PC-9 (cell line): Measurements from ENCODE around the gene PPM1E. TPM values are rescaled to one million over a fixed set of nuclear protein-coding genes. Genes with fewer than 3 reads are reported as not detected.

ENCODE experiments used
- BruUV-seq: library from RNA; stranded (reverse); fragments of 400-500 nt; replicated peaks from 2 replicates; lab custom pipeline; 2021; lab: Mats Ljungman, UMichigan
- CTCF ChIA-PET: fragments of 300-600 bp; sonication (Branson Sonifier 250); formaldehyde crosslinking; loops from one replicate; lab custom pipeline; 2022; ENCODE audit warnings: antibody characterized with exemption; lab: Charles Lee
- POLR2A ChIA-PET: fragments of 300-600 bp; sonication (Branson Sonifier 250); formaldehyde crosslinking; loops from one replicate; lab custom pipeline; 2022; ENCODE audit warnings: antibody characterized with exemption; ENCODE audit not compliant: unreplicated experiment; lab: Charles Lee
- DNase-seq, 2 experiments: peaks; one replicate each; pipeline versions ENCODE4 v3.0.0 to v3.0.0-alpha.2; 2015 to 2022; ENCODE audit warnings: mixed read lengths in 1 of 2
- H2AFZ ChIP-seq: fragments of 200-600 bp; sonication (generic); 2 replicates; pipeline ENCODE4 v1.8.1; 2017; ENCODE audit warnings: antibody characterized with exemption
- H3F3A ChIP-seq: fragments of 200-600 bp; sonication (generic); 2 replicates; pipeline ENCODE4 v1.8.1; 2017; ENCODE audit warnings: antibody characterized with exemption, mild to moderate bottlenecking, low read depth; ENCODE audit not compliant: insufficient read depth
- H3K27ac ChIP-seq: fragments of 200-600 bp; sonication (generic); 2 replicates; pipeline ENCODE4 v1.6.1; 2016; ENCODE audit warnings: mixed run types
- H3K27me3 ChIP-seq: fragments of 200-600 bp; sonication (generic); 2 replicates; pipeline ENCODE4 v1.6.1; 2016; ENCODE audit warnings: low read depth, mixed run types; ENCODE audit not compliant: insufficient read depth
- H3K36me3 ChIP-seq: fragments of 200-600 bp; sonication (generic); 2 replicates; pipeline ENCODE4 v1.6.1; 2016; ENCODE audit warnings: low read depth, mixed run types
- H3K4me1 ChIP-seq: fragments of 200-600 bp; sonication (generic); replicated peaks from 2 replicates; pipeline ENCODE4 v1.6.1; 2016; ENCODE audit warnings: mixed run types; ENCODE audit not compliant: insufficient read depth
- H3K4me2 ChIP-seq: fragments of 200-600 bp; sonication (generic); 2 replicates; pipeline ENCODE4 v1.6.1; 2017; ENCODE audit warnings: mixed run types
- H3K4me3 ChIP-seq: fragments of 200-600 bp; sonication (generic); 2 replicates; pipeline ENCODE4 v1.6.1; 2016; ENCODE audit warnings: mixed run types
- H3K79me2 ChIP-seq: fragments of 200-600 bp; sonication (generic); 2 replicates; pipeline ENCODE4 v1.6.1; 2017; ENCODE audit warnings: low read depth, mixed run types
- H3K9me2 ChIP-seq: fragments of 200-600 bp; sonication (generic); 2 replicates; pipeline ENCODE4 v1.8.1; 2017; ENCODE audit warnings: mild to moderate bottlenecking; ENCODE audit not compliant: insufficient read depth
- H3K9me3 ChIP-seq: fragments of 200-600 bp; sonication (generic); 2 replicates; pipeline ENCODE4 v1.8.1; 2016; ENCODE audit warnings: low read depth; ENCODE audit not compliant: insufficient read depth
- H4K20me1 ChIP-seq: fragments of 200-600 bp; sonication (generic); 2 replicates; pipeline ENCODE4 v1.8.1; 2017; ENCODE audit not compliant: insufficient read depth
- EZH2 ChIP-seq: fragments of 200-600 bp; sonication (generic); IDR thresholded peaks from 2 replicates; pipeline ENCODE4 v1.8.0; 2017; ENCODE audit warnings: antibody characterized with exemption, low read depth
- intact Hi-C: fragments of 100-400 bp; cut with micrococcal nuclease; formaldehyde crosslinking; loops from one replicate; pipeline ENCODE4 v1.10.0; 2022; ENCODE audit not compliant: unreplicated experiment
- total RNA-seq: library from RNA; stranded (reverse); gene quantifications from 2 replicates; pipeline ENCODE4 v1.2.3, GENCODE V29; 2021
- TF ChIP-seq, protein P1 (sequence below): fragments of 200-600 bp; sonication (generic); conservative IDR thresholded peaks from 2 replicates; pipeline ENCODE4 v1.6.1; 2017; ENCODE audit warnings: mixed run types, antibody characterized with exemption, mild to moderate bottlenecking, moderate library complexity

The PPM1E gene
- total RNA-seq, 1 experiment from 2014 or later: 0.04 TPM

DNA sequence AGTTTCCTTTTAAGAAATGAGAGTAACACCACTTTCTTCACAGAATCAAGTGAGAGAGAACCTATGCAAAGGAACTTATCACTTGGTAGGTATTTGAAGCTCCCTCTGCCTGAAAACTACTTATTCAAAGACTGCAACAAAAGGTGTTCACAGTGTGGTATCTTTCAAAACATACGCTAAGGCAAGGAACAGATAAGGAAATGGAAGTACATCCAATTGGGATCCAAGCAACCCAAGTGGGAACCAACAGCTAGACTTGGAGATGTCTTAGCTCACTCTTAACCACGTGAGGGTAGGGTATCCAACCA is 431 bp upstream of the PPM1E start:
- no peaks in the 10 kb centered on the region for H3F3A ChIP-seq
- no peak overlapping the region for H3K4me2 ChIP-seq
- BruUV-seq: no TSS peak
- H3K36me3 ChIP-seq: no peaks in the 10 kb centered on the region
- intact Hi-C loops: loop anchor here (5.0 kb wide), 1 partner anchor 518 kb away; the partner anchor contains the start of gene LPO
- H3K27ac ChIP-seq: no peak overlapping the region
- ChIA-PET POLR2A (no interaction called here), CTCF (no interaction called here)
- H3K4me3 ChIP-seq: no peak overlapping the region
- H3K27me3 ChIP-seq: peaks cover 41% of the 10 kb centered on the region
- H3K9me2 ChIP-seq: no peaks in the 10 kb centered on the region
- H3K79me2 ChIP-seq: no peaks in the 10 kb centered on the region
- no peak for TF ChIP-seq EZH2
- TF ChIP-seq, protein P1, sequence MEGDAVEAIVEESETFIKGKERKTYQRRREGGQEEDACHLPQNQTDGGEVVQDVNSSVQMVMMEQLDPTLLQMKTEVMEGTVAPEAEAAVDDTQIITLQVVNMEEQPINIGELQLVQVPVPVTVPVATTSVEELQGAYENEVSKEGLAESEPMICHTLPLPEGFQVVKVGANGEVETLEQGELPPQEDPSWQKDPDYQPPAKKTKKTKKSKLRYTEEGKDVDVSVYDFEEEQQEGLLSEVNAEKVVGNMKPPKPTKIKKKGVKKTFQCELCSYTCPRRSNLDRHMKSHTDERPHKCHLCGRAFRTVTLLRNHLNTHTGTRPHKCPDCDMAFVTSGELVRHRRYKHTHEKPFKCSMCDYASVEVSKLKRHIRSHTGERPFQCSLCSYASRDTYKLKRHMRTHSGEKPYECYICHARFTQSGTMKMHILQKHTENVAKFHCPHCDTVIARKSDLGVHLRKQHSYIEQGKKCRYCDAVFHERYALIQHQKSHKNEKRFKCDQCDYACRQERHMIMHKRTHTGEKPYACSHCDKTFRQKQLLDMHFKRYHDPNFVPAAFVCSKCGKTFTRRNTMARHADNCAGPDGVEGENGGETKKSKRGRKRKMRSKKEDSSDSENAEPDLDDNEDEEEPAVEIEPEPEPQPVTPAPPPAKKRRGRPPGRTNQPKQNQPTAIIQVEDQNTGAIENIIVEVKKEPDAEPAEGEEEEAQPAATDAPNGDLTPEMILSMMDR: no peak
- H4K20me1 ChIP-seq: no peaks in the 10 kb centered on the region
- no peaks in the 10 kb centered on the region for H3K9me3 ChIP-seq
- no peaks in the 10 kb centered on the region for H3K4me1 ChIP-seq
- H2AFZ ChIP-seq: no peak overlapping the region
- peak in 1 of 2 experiments; percentile 32 for DNase-seq

DNA sequence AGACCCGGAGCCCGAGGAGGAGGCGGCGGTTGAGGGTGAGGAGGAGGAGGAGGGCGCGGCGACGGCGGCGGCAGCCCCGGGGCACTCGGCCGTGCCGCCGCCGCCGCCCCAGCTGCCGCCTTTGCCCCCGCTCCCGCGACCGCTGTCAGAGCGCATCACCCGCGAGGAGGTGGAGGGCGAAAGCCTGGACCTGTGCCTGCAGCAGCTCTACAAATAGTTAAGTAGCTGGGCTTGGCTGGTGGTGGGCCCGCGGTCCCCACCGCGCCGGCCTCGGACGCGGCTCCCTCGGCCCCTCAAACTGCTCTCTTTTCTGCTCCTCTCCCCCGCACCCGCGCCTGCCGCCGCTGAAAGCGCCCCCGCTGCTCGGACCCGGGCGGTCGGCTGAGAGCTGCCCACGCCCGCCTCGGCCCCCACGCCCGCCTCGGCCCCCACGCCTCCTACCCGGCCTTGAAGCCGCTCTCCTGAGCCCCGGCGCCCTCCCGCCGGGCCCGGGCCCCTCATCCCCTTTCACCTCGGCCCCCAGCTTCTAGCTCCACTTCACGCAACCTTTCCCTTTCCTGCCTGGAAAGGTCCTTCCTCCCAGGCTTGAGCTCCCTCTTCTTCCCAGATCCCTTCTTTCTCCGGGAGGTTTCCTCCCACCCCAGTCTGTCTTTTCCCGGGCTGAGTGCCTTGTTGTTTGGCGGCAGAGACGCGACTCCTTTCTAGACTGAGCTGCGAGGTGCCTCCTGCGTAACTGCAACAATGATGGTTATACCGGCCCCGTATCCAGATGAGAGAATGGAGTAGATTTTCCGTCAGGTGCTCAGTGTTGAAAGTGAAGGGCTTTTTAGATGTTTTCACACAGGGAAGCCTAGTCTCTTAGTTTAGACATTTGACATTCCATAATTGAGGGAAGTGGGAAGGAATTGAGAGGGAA is 850 bp downstream of the PPM1E start:
- Histone ChIP-seq H3K79me2 (no peaks in the 10 kb centered on the region), H3K36me3 (no peaks in the 10 kb centered on the region), H3K4me1 (no peaks in the 10 kb centered on the region), H3K27ac (no peak overlapping the region), H3K4me3 (peak overlapping the region; percentile 36; the same call in 1 of the 2 replicates), H3K9me2 (no peaks in the 10 kb centered on the region), H3K27me3 (peaks cover 45% of the 10 kb centered on the region), H4K20me1 (no peaks in the 10 kb centered on the region), H3K9me3 (no peaks in the 10 kb centered on the region), H3F3A (no peaks in the 10 kb centered on the region), H2AFZ (no peak overlapping the region), H3K4me2 (peak overlapping the region; percentile 71)
- ChIA-PET CTCF (no interaction called here), POLR2A (interaction anchor here (0.5 kb wide), 1 partner anchor 8 kb away, joined by 5 read pairs; no protein-coding TSS in a partner anchor)
- intact Hi-C loops: loop anchor here (5.0 kb wide), 1 partner anchor 519 kb away; the partner anchor contains the start of gene LPO
- DNase-seq: no peak
- BruUV-seq: no TSS peak
- TF ChIP-seq, protein P1: no peak
- TF ChIP-seq EZH2: peak; percentile 96

DNA sequence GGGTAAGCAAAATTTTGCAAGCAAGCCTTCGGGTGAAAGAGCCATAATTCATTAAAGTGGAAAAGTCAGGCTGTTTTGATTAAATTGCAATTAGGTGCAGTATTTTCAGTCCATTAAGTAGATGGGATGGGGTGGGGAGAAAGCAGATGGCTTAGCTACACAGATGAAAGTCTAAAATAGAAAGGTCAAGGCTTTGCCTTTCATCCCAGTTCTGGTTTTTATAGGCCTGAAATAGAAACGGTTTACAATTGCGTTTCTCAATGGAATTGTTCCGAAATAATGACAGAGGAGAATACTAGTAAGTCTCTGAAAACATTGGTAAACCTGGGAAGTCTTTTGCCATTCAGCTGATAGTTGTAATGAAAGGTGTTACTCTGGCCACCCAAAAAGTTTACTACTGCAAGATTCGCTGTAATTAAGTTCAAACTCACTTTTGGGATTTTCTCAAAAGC is 1.5 kb downstream of the PPM1E start:
- no peaks in the 10 kb centered on the region for H3K4me1 ChIP-seq
- H4K20me1 ChIP-seq: no peaks in the 10 kb centered on the region
- BruUV-seq: no TSS peak
- H3K36me3 ChIP-seq: no peaks in the 10 kb centered on the region
- intact Hi-C loops: loop anchor here (5.0 kb wide), 1 partner anchor 520 kb away; the partner anchor contains the start of gene LPO
- no peak overlapping the region for H3K4me2 ChIP-seq
- H3F3A ChIP-seq: no peaks in the 10 kb centered on the region
- H3K4me3 ChIP-seq: no peak overlapping the region
- ChIA-PET CTCF (no interaction called here), POLR2A (no interaction called here)
- no peaks in the 10 kb centered on the region for H3K9me3 ChIP-seq
- peaks cover 49% of the 10 kb centered on the region for H3K27me3 ChIP-seq
- TF ChIP-seq EZH2: no peak
- no peaks in the 10 kb centered on the region for H3K9me2 ChIP-seq
- DNase-seq: no peak
- no peak overlapping the region for H3K27ac ChIP-seq
- H3K79me2 ChIP-seq: no peaks in the 10 kb centered on the region
- no peak overlapping the region for H2AFZ ChIP-seq
